ENCODE measurements around the gene KLC1. TPM values are rescaled to one million over a fixed set of nuclear protein-coding genes. Genes with fewer than 3 reads are reported as not detected.

Gene KLC1
- total RNA-seq, 1 experiment from 2014 or later, result 75.8 TPM

DNA sequence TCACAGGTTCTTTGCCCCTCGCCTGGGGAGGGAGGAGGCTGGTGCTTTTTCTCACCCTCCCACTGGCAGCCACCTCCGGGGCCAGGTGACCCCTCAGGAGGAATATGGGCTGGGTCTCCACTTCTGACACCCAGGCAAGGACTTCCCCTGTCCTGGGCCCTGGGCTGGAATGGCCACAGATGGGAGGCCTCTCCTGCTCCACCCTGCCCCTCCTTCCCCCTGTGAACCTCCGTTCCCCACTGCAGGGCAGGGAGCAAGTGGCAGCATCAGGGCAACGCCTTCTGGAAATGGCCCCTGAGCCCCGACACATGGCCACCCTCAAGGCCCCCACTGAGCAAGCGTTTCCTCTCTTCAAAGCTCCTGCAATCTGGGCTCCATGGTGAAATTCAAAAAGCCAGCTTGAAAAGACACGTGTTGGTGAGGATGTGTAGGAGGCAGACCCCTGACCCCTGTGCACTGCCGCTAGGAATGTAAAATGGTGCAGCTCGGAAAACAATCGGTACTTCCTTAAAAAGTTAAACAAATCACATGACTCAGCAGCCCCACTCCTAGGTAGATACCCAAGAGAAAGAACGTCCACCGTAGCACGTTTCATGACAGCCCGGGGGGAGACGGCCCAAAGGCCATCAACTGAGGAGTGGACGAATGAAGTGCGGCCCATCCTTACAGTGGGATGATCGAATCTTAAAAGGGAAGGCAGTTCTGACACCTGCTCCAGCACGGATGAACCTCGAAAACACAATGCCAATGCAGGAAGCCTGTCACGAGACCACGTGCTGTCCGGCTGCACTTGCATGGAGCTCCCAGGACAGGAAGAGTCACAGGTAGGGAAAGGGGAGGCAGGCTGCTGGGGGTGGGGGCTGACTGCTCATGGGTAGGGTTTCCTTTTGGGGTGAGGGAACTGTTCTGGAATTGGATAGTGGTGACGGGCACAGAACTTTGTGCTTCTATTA is 74.7 kb downstream of the KLC1 start:
- Histone ChIP-seq H3K4me3 (no peak overlapping the region), H3K27me3 (no peaks in the 10 kb centered on the region), H3K9me3 (no peaks in the 10 kb centered on the region), H3K36me3 (peaks cover 2% of the 10 kb centered on the region; the same call in 1 of the 2 replicates)
- DNase-seq, result no peak

DNA sequence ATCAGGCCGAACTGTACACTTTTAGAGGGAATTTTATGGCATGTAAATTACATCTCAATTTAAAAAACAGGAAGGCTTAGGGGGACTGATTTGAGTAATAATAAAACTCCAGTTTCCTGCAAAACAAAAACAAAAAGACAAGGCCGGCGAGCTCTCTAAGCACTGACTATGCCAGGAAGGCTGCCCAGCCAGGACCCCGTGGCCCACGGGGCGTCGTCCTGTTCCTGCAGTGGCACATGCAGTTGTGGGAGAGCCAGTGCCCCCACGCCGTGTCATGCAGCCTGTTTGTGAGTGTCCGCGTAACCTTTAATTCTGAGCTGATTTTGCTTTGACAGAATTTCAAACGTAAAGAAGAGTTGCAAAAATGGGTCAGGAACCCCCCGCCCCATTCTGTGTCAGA is 75.7 kb downstream of the KLC1 start:
- Histone ChIP-seq H3K27me3 (no peaks in the 10 kb centered on the region), H3K9me3 (no peaks in the 10 kb centered on the region), H3K36me3 (peaks cover 2% of the 10 kb centered on the region; the same call in 1 of the 2 replicates), H3K4me3 (no peak overlapping the region)
- DNase-seq, result no peak

DNA sequence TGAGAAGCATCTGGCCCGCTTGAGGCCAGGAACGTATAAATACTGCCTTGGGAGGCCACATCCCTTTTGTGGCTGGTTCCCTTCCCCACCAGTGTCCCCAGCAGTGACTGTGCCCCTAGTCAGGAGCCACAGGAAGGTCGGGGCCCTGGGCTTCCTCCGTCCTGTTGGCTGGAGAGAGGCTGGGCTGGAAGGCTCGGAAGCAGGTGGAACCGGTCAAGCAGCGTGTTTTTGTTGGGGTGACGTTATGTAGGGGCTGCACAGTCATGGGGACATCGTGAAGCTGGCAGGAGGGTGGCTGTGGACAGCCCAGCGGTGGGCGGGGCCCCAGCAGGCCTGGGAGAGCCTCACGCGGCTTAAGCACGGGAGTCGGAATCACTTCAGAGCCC is 76.1 kb downstream of the KLC1 start:
- Histone ChIP-seq H3K9me3 (no peaks in the 10 kb centered on the region), H3K27me3 (no peaks in the 10 kb centered on the region), H3K36me3 (peaks cover 2% of the 10 kb centered on the region; the same call in 1 of the 2 replicates), H3K4me3 (no peak overlapping the region)
- DNase-seq, result no peak

DNA sequence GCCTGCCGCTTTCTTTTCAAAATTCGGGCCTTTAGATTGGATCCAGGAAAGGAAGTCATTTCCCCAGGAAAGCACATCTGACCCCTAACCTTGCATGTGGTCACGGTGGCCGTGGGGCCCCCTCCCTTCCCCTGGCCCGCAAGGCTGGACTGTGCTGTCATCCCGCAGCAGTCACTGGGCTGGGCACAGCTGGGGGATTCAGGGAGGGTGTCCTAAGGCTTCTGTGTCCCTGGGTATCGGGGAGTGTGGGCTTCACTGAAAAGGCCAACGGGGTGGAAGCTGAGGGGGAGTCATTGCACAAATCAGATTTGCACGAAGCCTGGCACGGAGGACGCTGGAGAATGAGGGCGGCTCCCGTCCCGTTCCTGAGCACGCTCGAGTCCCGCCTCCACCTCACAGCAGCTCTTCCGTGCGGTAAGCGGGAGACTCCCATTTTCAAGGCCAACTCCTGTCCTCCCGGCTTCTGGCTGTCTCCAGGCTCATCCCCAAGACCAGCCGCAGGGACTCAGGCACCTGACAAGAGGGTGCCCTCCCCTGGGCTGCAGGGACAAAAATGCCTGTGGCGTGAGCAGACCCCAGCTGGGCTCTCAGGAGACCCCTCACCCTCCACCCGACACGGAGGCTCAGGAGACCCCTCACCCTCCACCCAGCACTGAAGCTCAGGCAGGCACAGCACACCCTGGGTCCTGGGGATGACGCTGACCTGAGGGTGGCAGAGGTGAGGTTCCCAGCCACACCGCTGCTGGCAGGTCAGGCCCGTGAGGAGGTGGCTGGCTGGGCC is 76.7 kb downstream of the KLC1 start:
- DNase-seq, result no peak
- H3K9me3 ChIP-seq, result no peaks in the 10 kb centered on the region
- peaks cover 2% of the 10 kb centered on the region; the same call in 1 of the 2 replicates for H3K36me3 ChIP-seq
- H3K27me3 ChIP-seq, result no peaks in the 10 kb centered on the region
- no peak overlapping the region for H3K4me3 ChIP-seq

DNA sequence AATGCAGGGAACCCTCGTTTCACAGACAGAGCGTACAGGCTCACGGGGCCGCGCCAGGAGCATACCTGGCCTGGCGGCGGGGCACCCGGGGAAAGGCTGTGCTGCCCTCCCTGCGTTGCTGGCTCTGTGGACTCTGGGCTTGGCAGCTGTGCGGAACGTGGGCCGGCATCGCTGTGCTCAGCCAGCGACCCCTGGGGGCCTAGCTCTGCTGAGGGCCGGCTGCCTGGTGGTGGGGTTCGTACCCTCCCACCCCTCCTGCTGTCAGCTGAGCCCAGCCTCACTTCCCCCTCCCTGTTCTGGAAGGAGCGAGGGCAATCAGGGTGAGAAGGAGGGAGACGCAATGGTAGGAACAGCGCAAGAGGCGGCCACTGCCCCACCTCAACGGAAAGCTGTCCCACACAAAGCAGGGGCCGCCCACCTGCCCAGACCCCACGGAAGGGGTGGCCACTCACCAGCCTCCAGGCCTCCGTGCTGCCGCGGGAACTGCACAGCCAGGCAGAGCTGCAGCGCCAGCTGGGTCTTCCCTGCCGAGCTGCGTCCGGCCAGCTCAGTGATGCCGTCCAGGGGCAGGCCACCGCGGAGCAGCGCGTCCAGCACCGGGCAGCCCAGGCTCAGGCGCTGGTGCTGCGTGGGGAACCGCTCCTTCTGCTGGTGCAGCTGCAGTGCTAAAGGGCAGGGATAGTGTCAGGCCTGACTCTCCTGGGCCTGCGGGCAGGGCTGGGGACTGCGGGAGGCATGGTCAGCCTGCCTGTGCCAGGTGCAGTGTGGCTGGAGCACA is 77.7 kb downstream of the KLC1 start:
- no peak overlapping the region for H3K4me3 ChIP-seq
- H3K36me3 ChIP-seq, result peaks cover 2% of the 10 kb centered on the region; the same call in 1 of the 2 replicates
- no peak for DNase-seq
- H3K9me3 ChIP-seq, result no peaks in the 10 kb centered on the region
- H3K27me3 ChIP-seq, result no peaks in the 10 kb centered on the region

DNA sequence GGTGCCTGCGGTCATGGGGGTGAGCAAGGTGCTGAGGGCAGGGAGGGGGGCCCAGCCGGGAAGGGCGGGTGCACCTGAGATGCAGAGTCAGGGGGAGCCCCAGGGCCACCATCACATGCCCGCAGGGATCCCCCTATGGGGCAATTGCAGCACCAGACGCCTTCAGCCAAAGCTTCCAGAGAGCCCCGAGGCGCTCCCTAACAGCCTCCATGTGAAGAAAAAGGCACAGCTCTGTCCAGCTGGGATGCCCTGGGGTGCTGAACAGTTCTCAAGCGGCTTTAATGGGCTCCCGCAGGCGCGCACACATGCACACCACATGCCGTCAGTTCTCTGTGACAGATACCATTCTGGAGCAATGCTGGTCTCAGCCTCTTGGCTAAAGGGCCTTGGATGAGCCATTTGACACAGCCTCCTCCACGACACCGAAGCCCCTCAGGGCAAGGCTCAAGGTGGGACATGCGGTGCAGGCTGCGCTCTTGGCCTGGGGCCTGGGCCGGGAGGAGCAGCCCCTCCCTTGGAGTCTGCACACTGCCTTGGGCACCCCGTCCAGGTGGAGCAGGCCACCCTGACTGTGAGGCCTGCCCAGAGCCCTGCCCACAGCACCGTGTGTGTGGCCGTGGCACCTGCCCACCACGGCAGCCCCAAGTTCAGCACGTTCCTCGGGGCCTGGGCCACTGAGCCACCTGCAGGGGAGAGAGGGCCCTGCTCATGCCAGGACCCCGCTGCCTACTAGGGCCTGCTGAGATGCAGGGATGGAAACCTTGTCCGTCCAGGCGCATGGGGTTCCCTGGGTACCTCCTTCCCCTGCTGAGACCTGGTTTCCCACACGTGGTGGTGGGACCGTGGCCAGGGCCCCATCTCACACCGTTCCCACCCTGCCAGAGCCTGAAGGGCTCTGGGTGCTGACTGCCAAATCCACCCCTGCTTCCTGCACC is 78.6 kb downstream of the KLC1 start:
- Histone ChIP-seq H3K9me3 (no peaks in the 10 kb centered on the region), H3K4me3 (no peak overlapping the region), H3K36me3 (peaks cover 2% of the 10 kb centered on the region; the same call in 1 of the 2 replicates), H3K27me3 (no peaks in the 10 kb centered on the region)
- no peak for DNase-seq

DNA sequence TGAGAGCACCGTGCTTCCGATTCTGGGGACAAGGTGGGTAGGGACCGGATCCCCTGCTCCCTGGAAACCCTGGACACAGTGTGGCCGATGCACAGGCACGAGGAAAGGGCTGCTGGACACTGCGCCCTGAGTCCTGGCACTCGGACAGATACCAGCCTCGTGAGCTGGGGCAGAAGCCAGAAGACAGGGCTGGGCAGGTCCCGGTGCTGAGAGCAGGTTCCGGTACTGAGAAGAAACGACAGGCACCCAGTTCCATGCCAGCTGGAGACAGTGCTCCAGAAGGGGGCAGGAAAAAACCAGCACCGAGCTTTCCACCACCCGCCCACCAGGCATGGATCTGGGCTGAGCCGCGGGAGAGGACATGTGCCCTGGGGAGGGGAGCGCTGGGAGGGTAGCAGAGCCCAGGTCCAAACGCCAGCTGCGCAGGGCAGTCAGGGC is 79.8 kb downstream of the KLC1 start:
- Histone ChIP-seq H3K36me3 (no peaks in the 10 kb centered on the region; the same call in 1 of the 2 replicates), H3K9me3 (no peaks in the 10 kb centered on the region), H3K4me3 (no peak overlapping the region), H3K27me3 (no peaks in the 10 kb centered on the region)
- no peak for DNase-seq

DNA sequence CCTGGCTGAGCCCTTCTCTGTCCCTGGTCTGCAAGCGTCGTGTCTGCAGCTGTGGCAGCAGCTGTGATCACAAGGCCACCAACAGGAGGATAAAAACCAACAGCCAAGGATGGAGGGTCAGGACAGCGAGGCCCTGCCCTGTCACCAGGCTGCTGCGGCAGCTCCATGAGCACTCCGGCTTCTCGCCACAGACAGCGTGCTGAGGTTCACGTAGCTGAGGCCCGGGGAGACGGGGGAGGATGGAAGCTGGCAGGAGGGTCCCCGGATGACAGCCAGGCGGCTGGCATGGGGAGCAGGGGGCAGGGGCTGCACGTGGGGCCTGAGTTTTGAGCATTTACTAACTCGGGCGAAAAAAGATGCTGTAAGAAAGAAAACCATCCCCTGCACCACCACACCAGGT is 80.8 kb downstream of the KLC1 start:
- no peak for DNase-seq
- no peaks in the 10 kb centered on the region; the same call in 1 of the 2 replicates for H3K36me3 ChIP-seq
- no peak overlapping the region for H3K4me3 ChIP-seq
- no peaks in the 10 kb centered on the region for H3K9me3 ChIP-seq
- no peaks in the 10 kb centered on the region for H3K27me3 ChIP-seq

DNA sequence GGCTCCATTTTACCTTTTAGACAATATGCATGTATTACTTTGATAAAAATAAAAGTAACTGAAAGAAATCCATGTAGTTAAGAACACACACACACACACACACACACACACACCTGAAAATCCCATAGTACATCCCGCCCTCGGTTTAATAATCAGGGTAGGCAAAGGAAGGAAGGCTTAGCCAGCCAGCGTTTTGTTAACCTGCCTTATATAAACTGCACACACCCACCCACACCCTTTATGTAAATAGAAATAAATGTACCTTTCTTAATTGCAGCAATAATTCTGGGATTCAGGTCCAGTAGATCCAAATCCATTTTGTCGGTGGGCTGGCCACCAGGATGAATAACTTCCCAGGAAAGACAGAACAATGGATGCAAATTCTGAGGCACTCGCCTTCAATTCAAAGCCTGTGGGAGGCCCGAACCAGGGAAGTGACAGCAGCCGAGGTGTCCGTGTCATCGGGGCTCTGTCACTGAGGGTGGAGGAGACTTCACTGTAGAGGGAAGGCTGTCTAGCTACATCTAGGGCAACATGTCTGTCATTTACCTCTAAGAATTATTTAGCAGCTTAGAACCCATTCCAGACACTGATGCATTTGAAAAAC is 81.9 kb downstream of the KLC1 start:
- no peaks in the 10 kb centered on the region for H3K9me3 ChIP-seq
- DNase-seq, result no peak
- H3K36me3 ChIP-seq, result no peaks in the 10 kb centered on the region

DNA sequence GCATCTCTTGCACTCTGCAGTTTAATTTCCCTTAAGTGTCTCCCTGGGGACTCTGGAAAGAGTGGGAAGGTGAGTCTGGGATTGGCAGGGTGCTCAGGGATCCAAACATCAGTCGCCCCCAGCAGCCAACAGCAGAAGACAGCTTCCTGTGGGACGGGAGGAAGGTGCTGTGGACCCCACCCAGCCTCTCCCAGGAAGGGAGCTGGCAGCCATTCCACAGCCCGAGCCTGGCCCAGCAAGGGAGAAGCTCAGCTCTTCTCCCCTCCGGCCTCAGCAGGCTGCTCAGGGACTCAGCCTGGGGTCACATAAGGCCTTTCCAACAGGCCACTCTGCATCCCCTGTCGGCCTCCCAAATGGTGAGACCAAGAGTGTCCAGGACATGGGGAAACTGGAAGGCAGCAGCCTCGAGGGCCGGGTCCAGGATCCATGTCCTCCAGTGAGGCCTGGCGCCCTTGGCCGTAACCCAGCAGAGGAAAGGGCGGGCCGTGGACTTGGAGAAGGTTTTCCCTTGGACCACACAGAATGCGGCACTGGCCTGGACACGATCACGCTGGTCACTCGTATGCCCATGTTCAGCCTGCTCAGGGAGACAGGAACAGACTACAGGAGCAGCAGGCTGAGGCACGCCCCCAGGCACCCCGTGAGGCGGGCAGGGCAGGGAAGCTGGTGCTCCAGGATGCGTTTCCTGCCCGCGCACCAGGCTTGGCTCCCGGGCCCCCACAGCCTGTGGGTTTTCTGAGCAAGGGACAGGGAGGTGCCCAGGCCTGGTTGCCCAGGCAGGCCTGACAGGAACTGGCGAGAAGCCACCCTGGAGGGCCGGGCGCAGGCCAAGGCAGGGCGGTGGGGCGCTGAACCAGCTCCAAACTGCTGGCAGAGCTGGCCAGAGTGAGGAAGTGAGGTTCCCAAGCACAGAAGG is 82.8 kb downstream of the KLC1 start:
- no peaks in the 10 kb centered on the region for H3K9me3 ChIP-seq
- peak; percentile 95 for DNase-seq
- H3K4me3 ChIP-seq, result no peak overlapping the region
- no peaks in the 10 kb centered on the region for H3K27me3 ChIP-seq
- no peaks in the 10 kb centered on the region for H3K36me3 ChIP-seq

More for the DNA sequence above, 81.9 kb downstream of the KLC1 start:
- H3K4me3 ChIP-seq, result no peak overlapping the region
- H3K27me3 ChIP-seq, result no peaks in the 10 kb centered on the region

DNA sequence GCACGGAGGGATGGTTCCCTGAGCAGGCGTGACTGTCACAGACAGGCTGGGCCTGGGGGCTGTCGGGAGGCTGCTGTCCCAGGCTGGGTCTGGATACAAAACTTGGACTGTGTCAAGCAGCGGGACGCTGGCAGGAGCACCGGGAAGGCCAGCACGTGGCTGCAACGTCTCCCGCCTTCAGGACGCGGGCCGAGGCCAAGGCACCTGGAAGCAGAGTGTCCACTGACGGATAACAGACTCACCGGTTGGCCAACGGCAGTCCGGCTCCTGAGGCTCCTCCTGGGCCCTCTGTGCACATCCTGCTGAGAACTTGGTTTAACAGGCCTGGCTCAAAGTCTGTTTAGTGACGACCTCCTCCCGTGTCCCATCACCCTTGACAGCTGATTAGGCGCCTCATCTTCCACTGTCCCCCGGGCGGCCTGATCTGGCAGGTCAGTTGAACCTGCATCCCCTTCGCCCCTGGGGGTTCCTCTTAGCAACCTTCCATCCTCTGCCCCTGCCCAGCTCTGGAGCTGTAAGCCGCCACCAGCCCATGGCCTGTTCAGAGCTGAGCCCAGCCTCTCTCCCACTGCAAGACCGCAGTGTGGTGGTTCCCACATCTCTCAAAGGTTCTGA is 83.7 kb downstream of the KLC1 start:
- Histone ChIP-seq H3K9me3 (no peaks in the 10 kb centered on the region), H3K27me3 (no peaks in the 10 kb centered on the region), H3K36me3 (no peaks in the 10 kb centered on the region), H3K4me3 (no peak overlapping the region)
- no peak for DNase-seq

DNA sequence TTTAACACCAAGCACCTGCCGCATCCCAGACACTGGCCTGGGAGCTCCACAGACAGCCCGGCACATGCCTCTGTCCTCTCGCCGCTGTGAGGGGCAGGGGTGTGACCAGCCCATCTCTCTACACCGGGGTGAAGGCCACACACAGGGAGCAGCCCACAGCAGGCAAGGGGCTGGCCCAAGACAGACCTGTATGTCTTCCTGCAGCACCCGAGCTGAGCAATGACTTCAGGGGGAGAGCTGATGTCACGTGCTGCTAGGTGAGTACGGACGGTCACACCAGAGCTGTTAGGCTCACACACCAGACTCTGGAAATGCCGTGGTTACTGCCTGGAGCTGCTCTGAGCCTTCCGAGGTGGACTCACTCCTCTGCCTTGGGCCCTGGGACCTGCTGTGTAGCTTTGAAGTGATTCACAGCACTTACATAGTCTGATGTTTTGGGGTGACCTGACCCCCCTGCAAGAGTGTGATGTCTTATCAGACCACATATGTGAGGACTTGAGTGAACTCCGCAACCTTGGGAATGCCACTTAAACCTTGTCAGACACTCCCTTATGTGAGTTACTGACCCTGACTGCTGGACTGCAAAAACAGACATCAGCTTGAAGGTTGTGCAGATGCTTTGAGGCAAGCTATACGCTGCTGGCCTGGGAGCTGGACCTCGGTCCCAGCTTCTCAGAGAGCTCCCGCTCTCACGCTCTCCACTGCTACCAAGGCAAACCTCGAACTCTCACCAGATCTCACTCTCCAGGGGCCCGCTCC is 84.5 kb downstream of the KLC1 start:
- peak overlapping the region; percentile 64 for H3K4me3 ChIP-seq

DNA sequence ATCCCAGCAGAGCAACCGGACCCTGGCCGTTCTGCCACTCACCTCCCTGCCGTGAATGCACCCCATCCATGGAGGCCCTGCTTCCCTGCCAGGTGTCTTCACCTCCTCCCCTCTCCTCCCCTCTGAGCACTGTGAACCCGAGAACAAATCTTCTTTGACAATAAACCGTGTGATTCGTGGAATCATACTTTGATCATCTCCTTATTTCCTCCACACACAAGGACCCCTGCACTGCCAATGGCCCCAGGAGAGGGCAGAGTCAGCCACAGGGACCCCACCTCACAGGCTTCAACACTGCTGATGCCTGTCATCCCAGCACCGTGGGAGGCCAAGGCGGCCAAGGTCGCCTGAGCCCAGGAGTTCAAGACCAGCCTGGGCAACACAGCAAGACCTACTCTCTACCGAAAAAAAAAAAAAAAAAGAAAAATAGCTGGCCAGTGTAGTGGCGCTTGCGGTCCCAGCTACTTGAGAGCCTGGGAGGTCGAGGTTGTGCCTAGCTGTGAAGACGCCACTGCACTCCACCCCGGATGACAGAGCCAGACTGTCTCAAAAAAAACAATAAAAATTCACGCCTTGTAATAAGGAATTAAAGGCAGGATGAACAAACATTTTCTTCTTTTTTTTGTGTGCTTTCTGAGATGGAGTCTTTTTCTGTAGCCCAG is 85.2 kb downstream of the KLC1 start:
- DNase-seq, result no peak
- peak overlapping the region; percentile 64 for H3K4me3 ChIP-seq
- no peaks in the 10 kb centered on the region for H3K9me3 ChIP-seq
- H3K36me3 ChIP-seq, result no peaks in the 10 kb centered on the region
- H3K27me3 ChIP-seq, result no peaks in the 10 kb centered on the region

More for the DNA sequence above, 84.5 kb downstream of the KLC1 start:
- Histone ChIP-seq H3K27me3 (no peaks in the 10 kb centered on the region), H3K9me3 (no peaks in the 10 kb centered on the region), H3K36me3 (no peaks in the 10 kb centered on the region)
- DNase-seq, result no peak

Data from MG63 (cell line).